ENCODE measurements around the gene OR1L8. TPM values are rescaled to one million over a fixed set of nuclear protein-coding genes. Genes with fewer than 3 reads are reported as not detected.

OR1L8 gene, protein sequence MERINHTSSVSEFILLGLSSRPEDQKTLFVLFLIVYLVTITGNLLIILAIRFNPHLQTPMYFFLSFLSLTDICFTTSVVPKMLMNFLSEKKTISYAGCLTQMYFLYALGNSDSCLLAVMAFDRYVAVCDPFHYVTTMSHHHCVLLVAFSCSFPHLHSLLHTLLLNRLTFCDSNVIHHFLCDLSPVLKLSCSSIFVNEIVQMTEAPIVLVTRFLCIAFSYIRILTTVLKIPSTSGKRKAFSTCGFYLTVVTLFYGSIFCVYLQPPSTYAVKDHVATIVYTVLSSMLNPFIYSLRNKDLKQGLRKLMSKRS
- under 0.01 and 0.22 TPM in 2 replicates for total RNA-seq

GRCh38 chr9:122583284-122583683, at the start of gene OR1L8:
Gene OR1L8, minus strand, starts transcription at chr9:122583384. Its CDS starts 14,907 bp downstream, at chr9:122568477.

DNA sequence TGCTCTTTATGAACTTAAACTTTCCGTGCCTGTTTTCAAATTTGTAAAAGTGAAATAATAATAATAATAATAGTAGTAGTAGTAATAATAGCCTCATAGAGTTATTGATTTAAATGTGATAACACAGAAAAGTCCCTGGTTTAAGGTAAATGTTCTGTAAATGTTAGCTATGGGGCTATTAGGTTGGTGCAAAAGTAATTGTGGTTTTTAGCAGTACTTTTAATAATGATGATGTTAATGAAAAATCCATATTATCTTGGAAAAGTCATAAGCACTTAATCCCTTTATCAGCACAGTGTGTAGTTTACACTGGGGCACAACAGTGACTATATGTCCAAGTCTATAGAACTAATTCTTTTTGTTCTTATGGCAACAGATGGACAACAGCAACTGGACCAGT, 31.2 kb upstream of the OR1L8 start, which contains the start of gene OR1Q1:
Gene OR1Q1 (plus strand): TSS at position 377 of the 400 bp plus-strand sequence. CDS start 0 bp downstream, at position 377.

DNA sequence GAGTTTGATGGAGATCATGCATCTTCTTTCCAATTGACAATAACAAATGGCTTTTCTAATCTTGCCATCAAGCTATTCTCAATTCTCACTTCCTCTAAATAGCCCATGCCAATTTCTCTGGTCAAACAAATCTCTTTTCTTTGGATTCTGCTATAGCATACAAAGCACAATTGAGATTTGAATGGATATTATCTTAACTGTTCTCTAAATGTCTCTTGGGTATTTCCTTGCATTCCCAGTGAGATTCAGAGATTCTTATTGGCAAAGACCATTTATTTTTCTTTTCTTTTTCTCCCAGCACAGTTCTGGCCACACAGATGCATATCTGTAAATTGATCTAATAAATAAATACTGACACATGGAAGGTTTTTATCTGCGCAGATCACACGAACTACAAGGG, 30.4 kb downstream of the OR1L8 start, which contains the start of gene OR1N2:
Gene OR1N2 (plus strand): TSS at position 301 of the 400 bp plus-strand sequence. CDS start 100 bp downstream, outside the sequence.

DNA sequence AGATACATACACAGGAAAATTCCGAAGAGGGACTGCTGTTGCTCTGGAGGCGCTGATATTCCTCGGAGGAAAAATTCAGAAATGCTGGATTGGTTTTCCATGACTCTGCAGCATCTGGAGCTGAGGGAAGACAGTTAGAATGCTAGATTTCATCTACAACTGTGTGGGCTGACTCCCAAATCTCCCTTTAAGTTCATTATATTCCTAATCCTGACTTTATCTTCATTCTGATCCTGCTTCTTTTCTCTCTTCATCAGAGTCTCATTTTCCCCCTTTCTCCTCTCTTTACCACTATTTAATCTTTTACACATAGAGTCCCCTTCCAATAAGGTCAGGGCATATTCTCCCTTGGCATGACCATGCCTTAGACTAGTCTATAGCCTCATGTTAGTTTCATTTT, 56.0 kb downstream of the OR1L8 start, which contains the start of gene OR1N1:
Gene OR1N1 (minus strand): TSS at position 101 of the 400 bp plus-strand sequence. CDS start 0 bp downstream, at position 101.

GRCh38 chr9:122518841-122519240, 64.3 kb downstream of the OR1L8 start, which contains the start of gene OR1J4:
Gene OR1J4, plus strand, starts transcription at chr9:122519141. Its CDS starts 0 bp downstream, at chr9:122519141.

Other genes starting within 250 kb of the OR1L8 start
- 0.43 and 39.4 TPM in 2 replicates for gene PTGS1, start 212.4 kb downstream of the OR1L8 start, total RNA-seq
- not detected in 2 replicates for gene OR1J1, start 105.5 kb downstream of the OR1L8 start, total RNA-seq
- not detected in 2 replicates for gene OR1J2, start 72.6 kb downstream of the OR1L8 start, total RNA-seq
- gene OR1J4, start 64.2 kb downstream of the OR1L8 start, total RNA-seq = not detected in 2 replicates
- gene OR1N1, start 56.1 kb downstream of the OR1L8 start, total RNA-seq = not detected in 2 replicates
- gene OR1N2, start 30.3 kb downstream of the OR1L8 start, total RNA-seq = not detected in 2 replicates
- not detected in 2 replicates for gene OR1Q1, start 31.4 kb upstream of the OR1L8 start, total RNA-seq
- gene OR1B1, start 74.2 kb upstream of the OR1L8 start, total RNA-seq = 0.14 TPM in 1 of 2 replicates, not detected in the other
- not detected in 2 replicates for gene OR1L1, start 78.3 kb upstream of the OR1L8 start, total RNA-seq
- not detected in 2 replicates for gene OR1L3, start 91.7 kb upstream of the OR1L8 start, total RNA-seq
- gene OR1L4, start 140.6 kb upstream of the OR1L8 start, total RNA-seq = not detected in 2 replicates
- not detected in 2 replicates for gene OR1L6, start 158.9 kb upstream of the OR1L8 start, total RNA-seq
- not detected in 2 replicates for gene OR5C1, start 205.5 kb upstream of the OR1L8 start, total RNA-seq
- gene OR1K1, start 216.7 kb upstream of the OR1L8 start, total RNA-seq = not detected in 2 replicates
- 46.6 and 53.5 TPM in 2 replicates for gene PDCL, start 245.2 kb upstream of the OR1L8 start, total RNA-seq

Measured in thoracic aorta endothelial cell (primary cell).